Mammary epithelial cell (primary cell): ENCODE data around the gene ROCK2.

Experiments
- EZH2 ChIP-seq: IDR thresholded peaks from 2 replicates; pipeline ENCODE4 v1.6.1; 2012; ENCODE audit warnings: low read length, inconsistent platforms, borderline replicate concordance
- TF ChIP-seq, protein P1 (sequence below), 2 donors: IDR thresholded peaks in 1 of 2; conservative IDR thresholded peaks in 1 of 2; 2 replicates each; pipeline ENCODE4 v1.5.1; 2011 to 2012; ENCODE audit warnings: inconsistent platforms in 2 of 2, low read length in 2 of 2, mild to moderate bottlenecking in 2 of 2, control low read depth in 1 of 2, low read depth in 1 of 2; ENCODE audit not compliant: insufficient read depth in 1 of 2; ENCODE audit errors: extremely low read depth in 1 of 2

DNA sequence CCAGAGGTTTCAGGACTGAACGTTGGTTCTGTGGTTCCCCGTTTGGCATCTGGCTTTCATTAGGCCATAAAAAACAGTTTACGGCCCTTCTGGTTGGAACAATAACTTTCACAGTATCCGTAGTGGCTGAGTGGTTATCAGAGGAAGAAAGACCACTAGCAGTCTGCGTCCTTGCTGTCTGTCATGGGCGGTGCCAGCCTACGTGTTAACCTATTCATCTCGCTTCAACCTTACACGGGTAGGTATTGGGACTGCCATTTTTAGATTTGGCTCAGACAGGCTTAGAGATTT, 42.6 kb upstream of the ROCK2 start:
- TF ChIP-seq EZH2: no peak
- TF ChIP-seq, protein P1, sequence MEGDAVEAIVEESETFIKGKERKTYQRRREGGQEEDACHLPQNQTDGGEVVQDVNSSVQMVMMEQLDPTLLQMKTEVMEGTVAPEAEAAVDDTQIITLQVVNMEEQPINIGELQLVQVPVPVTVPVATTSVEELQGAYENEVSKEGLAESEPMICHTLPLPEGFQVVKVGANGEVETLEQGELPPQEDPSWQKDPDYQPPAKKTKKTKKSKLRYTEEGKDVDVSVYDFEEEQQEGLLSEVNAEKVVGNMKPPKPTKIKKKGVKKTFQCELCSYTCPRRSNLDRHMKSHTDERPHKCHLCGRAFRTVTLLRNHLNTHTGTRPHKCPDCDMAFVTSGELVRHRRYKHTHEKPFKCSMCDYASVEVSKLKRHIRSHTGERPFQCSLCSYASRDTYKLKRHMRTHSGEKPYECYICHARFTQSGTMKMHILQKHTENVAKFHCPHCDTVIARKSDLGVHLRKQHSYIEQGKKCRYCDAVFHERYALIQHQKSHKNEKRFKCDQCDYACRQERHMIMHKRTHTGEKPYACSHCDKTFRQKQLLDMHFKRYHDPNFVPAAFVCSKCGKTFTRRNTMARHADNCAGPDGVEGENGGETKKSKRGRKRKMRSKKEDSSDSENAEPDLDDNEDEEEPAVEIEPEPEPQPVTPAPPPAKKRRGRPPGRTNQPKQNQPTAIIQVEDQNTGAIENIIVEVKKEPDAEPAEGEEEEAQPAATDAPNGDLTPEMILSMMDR (conservative IDR thresholded peaks at IDR 0.05 in 1 of 2, IDR thresholded peaks at IDR 0.05 in 1 of 2; ENCODE audit: extremely low read depth in 1 of 2, insufficient read depth in 1 of 2, low read depth in 1 of 2, low read length in 2 of 2): no peak
